K562 (cell line): ENCODE data around the gene ISG20. TPM values are rescaled to one million over a fixed set of nuclear protein-coding genes. Genes with fewer than 3 reads are reported as not detected.

ENCODE experiments used
- FOS ChIP-seq: IDR thresholded peaks from 3 replicates; pipeline ENCODE4 v1.6.1; 2011; ENCODE audit not compliant: insufficient read length; ENCODE audit errors: extremely low read depth
- LARP7 ChIP-seq: fragments of 450-650 bp; IDR thresholded peaks from 2 replicates; pipeline ENCODE4 v1.6.1; 2016
- PHB ChIP-seq: fragments of 250-450 bp; sonication (Bioruptor Pico); IDR thresholded peaks from 2 replicates; pipeline ENCODE4 v1.5.0; 2021
- PURB ChIP-seq: sonication (generic); formaldehyde crosslinking; IDR thresholded peaks from 2 replicates; pipeline ENCODE4 v1.9.0; 2021; ENCODE audit warnings: low read depth, mild to moderate bottlenecking, missing genetic modification reagents
- STAT5A ChIP-seq: IDR thresholded peaks from 2 replicates; pipeline ENCODE4 v1.6.1; 2012; ENCODE audit warnings: low read length, inconsistent platforms, borderline replicate concordance
- TFAP4 ChIP-seq: sonication (generic); formaldehyde crosslinking; IDR thresholded peaks from 2 replicates; pipeline ENCODE4 v1.8.0; 2022; ENCODE audit warnings: missing genetic modification reagents, mild to moderate bottlenecking, moderate library complexity, borderline replicate concordance
- THAP12 ChIP-seq: fragments of 250-450 bp; sonication (Bioruptor Pico); IDR thresholded peaks from 2 replicates; pipeline ENCODE4 v1.9.0; 2021; ENCODE audit warnings: mild to moderate bottlenecking, inconsistent platforms
- ZBED1 ChIP-seq: IDR thresholded peaks from 2 replicates; pipeline ENCODE4 v1.6.1; 2014
- ZBTB40 ChIP-seq, 2 experiments: fragments of 450-650 bp in 1 of 2; sonication (generic) in 1 of 2; formaldehyde crosslinking in 1 of 2; IDR thresholded peaks; 2 replicates each; pipeline versions ENCODE4 v1.7.1 to v1.9.0; 2016 to 2022; ENCODE audit warnings: inconsistent platforms in 1 of 2, mild to moderate bottlenecking in 1 of 2, missing genetic modification reagents in 1 of 2
- polyA plus RNA-seq, 8 experiments: library from polyadenylated mRNA; depleted of rRNA in 4 of 8; stranded (reverse) in 5 of 8; unstranded in 3 of 8; fragments of >200 nt; fragmentation: Nextera tagmentation in 2 of 8; fragmentation: Illumina TruSeq in 1 of 8; extraction: Ambion mirVana in 2 of 8; extraction: Trizol in 1 of 8; gene quantifications; 2 replicates each; pipeline versions ENCODE4 v1.2.1 to v1.2.3, GENCODE V29; 2011 to 2014; ENCODE audit warnings: inconsistent platforms in 1 of 8, missing spikeins in 1 of 8
- total RNA-seq, 7 experiments: library from RNA; depleted of rRNA in 6 of 7; stranded (reverse); fragments of >200 nt in 6 of 7; fragmentation: Illumina TruSeq in 2 of 7; extraction: Trizol in 2 of 7; gene quantifications; 2 replicates each; pipeline versions ENCODE4 v1.2.1 to v1.2.3, GENCODE V29; 2011 to 2021; ENCODE audit warnings: low replicate concordance in 1 of 7
- TF ChIP-seq, protein P1 (sequence below), 2 experiments: fragments of 450-650 bp in 1 of 2; sonication (generic) in 1 of 2; formaldehyde crosslinking in 1 of 2; IDR thresholded peaks in 1 of 2; conservative IDR thresholded peaks in 1 of 2; 2 replicates each; pipeline versions ENCODE4 v1.6.1 to v1.8.1; 2016 to 2023; ENCODE audit warnings: mild to moderate bottlenecking in 2 of 2, moderate library complexity in 2 of 2, inconsistent platforms in 1 of 2, missing genetic modification reagents in 1 of 2
- TF ChIP-seq, protein P2 (sequence below), 2 experiments: fragments of 250-450 bp in 1 of 2; fragments of 450-650 bp in 1 of 2; sonication (Bioruptor Pico) in 1 of 2; IDR thresholded peaks; 2 replicates each; pipeline versions ENCODE4 v1.6.1 to v1.8.0; 2016 to 2021; ENCODE audit warnings: mild to moderate bottlenecking in 2 of 2, moderate library complexity in 2 of 2, missing compliant biosample characterization in 1 of 2, missing genetic modification characterization in 1 of 2

The ISG20 gene
- total and polyA plus RNA-seq, 9 of the 15 experiments (the other 6 are each of a cell fraction or from before 2014, with no cell fraction given), result 0.06 to 2.1 (median 1.00) TPM

DNA sequence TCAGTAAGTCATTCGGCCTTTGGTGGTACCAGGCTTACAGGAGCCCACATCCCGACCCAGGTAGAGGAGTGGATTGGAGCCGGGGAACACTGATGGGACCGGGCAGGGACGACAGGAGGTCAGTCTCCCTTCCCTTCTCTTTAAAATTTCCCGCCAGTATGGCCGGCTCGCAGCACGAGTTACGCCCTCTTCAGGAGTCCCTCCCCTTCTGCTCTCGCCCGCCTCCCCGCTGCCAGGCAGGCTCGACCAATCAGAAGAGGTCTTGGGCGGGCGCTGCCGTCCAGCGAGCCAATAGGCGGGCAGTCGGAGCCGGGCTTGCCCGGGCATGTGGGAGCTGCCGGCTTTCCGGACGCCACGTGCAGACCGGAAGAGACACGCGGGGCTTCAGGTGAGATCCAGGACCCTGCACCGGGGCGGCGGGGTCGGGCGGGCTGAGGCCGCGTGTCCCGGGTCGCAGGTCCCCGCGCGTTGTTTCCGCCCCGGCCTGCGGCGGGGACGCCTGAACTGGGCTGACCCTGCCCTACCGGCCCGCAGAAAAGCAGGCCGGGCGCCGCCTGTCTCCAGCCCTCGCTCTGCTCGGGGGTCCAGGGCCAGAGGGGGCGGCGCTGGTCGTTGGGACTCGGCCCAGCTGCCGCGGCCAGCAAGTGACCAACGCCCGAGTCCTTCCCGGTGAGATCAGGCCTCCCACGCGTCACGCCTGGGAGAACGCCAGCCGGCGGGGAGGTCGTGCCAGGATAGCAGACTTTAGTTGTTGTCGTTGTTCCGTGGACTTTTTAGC, 17.6 kb upstream of the ISG20 start, which contains the start of gene AEN (continued):
- TF ChIP-seq, protein P1, sequence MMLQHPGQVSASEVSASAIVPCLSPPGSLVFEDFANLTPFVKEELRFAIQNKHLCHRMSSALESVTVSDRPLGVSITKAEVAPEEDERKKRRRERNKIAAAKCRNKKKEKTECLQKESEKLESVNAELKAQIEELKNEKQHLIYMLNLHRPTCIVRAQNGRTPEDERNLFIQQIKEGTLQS (IDR thresholded peaks at IDR 0.05), result no peak
- TF ChIP-seq, protein P1 (CRISPR knock-in tag; conservative IDR thresholded peaks at IDR 0.05), result 0 out of 2 replicates have a peak, but pooled peaks have one; percentile 46
- TF ChIP-seq TFAP4 (peak; percentile 75; the same call in 1 of the 2 replicates), THAP12 (CRISPR knock-in tag) (peak; percentile 53; the same call in 1 of the 2 replicates), ZBTB40 (IDR thresholded peaks at IDR 0.05) (peak; percentile 58), ZBTB40 (CRISPR knock-in tag; IDR thresholded peaks at IDR 0.05) (no peak), LARP7 (no peak), PURB (no peak), ZBED1 (peak; percentile 85), FOS (peak; percentile 93), PHB (CRISPR knock-in tag) (no peak), STAT5A (no peak)
- TF ChIP-seq, protein P2, sequence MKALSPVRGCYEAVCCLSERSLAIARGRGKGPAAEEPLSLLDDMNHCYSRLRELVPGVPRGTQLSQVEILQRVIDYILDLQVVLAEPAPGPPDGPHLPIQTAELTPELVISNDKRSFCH (CRISPR knock-in tag; IDR thresholded peaks at IDR 0.05), result no peak
- TF ChIP-seq, protein P2 (tag; IDR thresholded peaks at IDR 0.05), result peak; percentile 55; the same call in 1 of the 2 replicates
